Measurements from ENCODE around the gene EPB41L2. TPM values are rescaled to one million over a fixed set of nuclear protein-coding genes. Genes with fewer than 3 reads are reported as not detected.

The EPB41L2 gene
- total RNA-seq, 2 donors from 2014 or later, result 77.7 to 104 TPM

- DNase-seq (no peak), ATAC-seq (peak; percentile 81)
- intact Hi-C loops (cut with DNase I, micrococcal nuclease), result no loop called here
These were observed 219.3 kb downstream of the EPB41L2 start for GRCh38 chr6:130843575-130844320.

GRCh38 chr6:130841128-130841728 is 221.8 kb downstream of the EPB41L2 start:
- intact Hi-C loops (cut with DNase I, micrococcal nuclease), result no loop called here
- ATAC-seq (no peak), DNase-seq (no peak)

- DNase-seq (no peak), ATAC-seq (no peak)
- intact Hi-C loops (cut with DNase I, micrococcal nuclease), result no loop called here
These were observed 223.0 kb downstream of the EPB41L2 start for GRCh38 chr6:130840050-130840449.

- no peak for ATAC-seq
- DNase-seq, result no peak
- intact Hi-C loops (cut with DNase I, micrococcal nuclease), result no loop called here
These were observed 223.7 kb downstream of the EPB41L2 start for GRCh38 chr6:130839379-130839778.

- DNase-seq, result no peak
- intact Hi-C loops (cut with DNase I, micrococcal nuclease), result no loop called here
- no peak for ATAC-seq
These were observed 224.1 kb downstream of the EPB41L2 start for GRCh38 chr6:130838951-130839350.

- intact Hi-C loops (cut with DNase I, micrococcal nuclease), result no loop called here
- DNase-seq (no peak), ATAC-seq (no peak)
These were observed 224.7 kb downstream of the EPB41L2 start for GRCh38 chr6:130838250-130838860.

GRCh38 chr6:130837067-130837466 is 226.0 kb downstream of the EPB41L2 start:
- DNase-seq (no peak), ATAC-seq (no peak)
- intact Hi-C loops (cut with DNase I, micrococcal nuclease), result no loop called here

- DNase-seq (no peak), ATAC-seq (no peak)
- intact Hi-C loops (cut with DNase I, micrococcal nuclease), result no loop called here
These were observed 226.9 kb downstream of the EPB41L2 start for GRCh38 chr6:130836055-130836640.

GRCh38 chr6:130834482-130835251 is 228.4 kb downstream of the EPB41L2 start:
- ATAC-seq, result no peak

GRCh38 chr6:130833569-130833968 is 229.5 kb downstream of the EPB41L2 start:
- intact Hi-C loops (cut with DNase I, micrococcal nuclease), result no loop called here
- ATAC-seq (no peak), DNase-seq (no peak)

More at GRCh38 chr6:130834482-130835251, 228.4 kb downstream of the EPB41L2 start:
- DNase-seq, result no peak
- intact Hi-C loops (cut with DNase I, micrococcal nuclease), result no loop called here

- intact Hi-C loops (cut with DNase I, micrococcal nuclease), result no loop called here
- DNase-seq, result no peak
- ATAC-seq, result no peak
These were observed 231.4 kb downstream of the EPB41L2 start for GRCh38 chr6:130831607-130832006.

GRCh38 chr6:130829333-130829910 is 233.6 kb downstream of the EPB41L2 start:
- ATAC-seq (no peak), DNase-seq (no peak)

GRCh38 chr6:130827247-130828149 is 235.5 kb downstream of the EPB41L2 start, which contains the start of gene SMLR1:
SMLR1 (plus strand) TSS chr6:130827406; CDS start chr6:130827414, 8 bp downstream.
- intact Hi-C loops (cut with DNase I, micrococcal nuclease), result no loop called here
- ATAC-seq, result peak; percentile 55

More at GRCh38 chr6:130829333-130829910, 233.6 kb downstream of the EPB41L2 start:
- intact Hi-C loops (cut with DNase I, micrococcal nuclease), result no loop called here

GRCh38 chr6:130826442-130827246 is 236.4 kb downstream of the EPB41L2 start:
- intact Hi-C loops (cut with DNase I, micrococcal nuclease), result no loop called here
- ATAC-seq, result no peak
- no peak for DNase-seq

More at GRCh38 chr6:130827247-130828149, 235.5 kb downstream of the EPB41L2 start, which contains the start of gene SMLR1:
- no peak for DNase-seq

GRCh38 chr6:130825772-130826441 is 237.1 kb downstream of the EPB41L2 start:
- no peak for ATAC-seq
- intact Hi-C loops (cut with DNase I, micrococcal nuclease), result no loop called here
- no peak for DNase-seq
